ENCODE measurements around the gene CFAP58.
A peak's percentile ranks its signal among the peaks of the same experiment; 100 is the strongest.

Gene CFAP58

DNA sequence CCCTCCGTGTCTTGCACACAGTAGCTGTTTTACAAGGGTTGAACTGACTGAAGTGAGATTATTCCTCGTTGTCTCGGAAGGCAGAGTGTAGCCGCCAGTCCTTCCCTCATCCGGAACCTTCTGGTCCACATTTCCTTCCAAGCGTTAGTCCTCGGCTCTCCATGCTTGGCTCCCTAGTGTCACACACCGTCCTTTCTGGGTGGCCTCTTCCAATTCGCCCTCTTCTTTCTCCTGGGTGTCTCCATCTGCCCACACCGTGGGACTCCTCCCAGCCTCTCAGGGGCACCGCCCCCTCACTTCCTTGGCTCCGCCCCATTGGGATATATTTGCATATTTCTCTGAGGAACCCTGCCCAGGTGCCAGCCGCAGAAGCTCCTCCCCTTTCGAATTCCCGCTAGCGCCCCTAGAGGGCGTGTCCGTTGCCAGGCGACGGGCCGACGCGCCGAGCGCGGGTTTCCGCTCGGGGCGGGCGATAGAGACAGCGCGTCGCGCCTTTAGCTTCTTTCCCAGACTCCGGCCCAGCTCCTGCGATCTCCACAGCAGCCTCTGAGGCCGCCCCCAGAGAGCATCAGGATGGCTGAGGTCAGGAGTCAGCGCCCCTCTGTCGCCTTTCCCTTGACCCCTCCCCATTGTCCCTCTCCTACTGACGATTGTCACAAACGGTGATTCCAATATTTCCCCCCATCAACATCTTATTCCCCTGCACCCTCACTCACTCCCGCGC is at the start of gene CFAP58:
Gene CFAP58 (plus strand): TSS at position 509 of the 724 bp plus-strand sequence. CDS start 65 bp downstream, at position 574.
- peak; percentile 59 to 61 for DNase-seq

DNA sequence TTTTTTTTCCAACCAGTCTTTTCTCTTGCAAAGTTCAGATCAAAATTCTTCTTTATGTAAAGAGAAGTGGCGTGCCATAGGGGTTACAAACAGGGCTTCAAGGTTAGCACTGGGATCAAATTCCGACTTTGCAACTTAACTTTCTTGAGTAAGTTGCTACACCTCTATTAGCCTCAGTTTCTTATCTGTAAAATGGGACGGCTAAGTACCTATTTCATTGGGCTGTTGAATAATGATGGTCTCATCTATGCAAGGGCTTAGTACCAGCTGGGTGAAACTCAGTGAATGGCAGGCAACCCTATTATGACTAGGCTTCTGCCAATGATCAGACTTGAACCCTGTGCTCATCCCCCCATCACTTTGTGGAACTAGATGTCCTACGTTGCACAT is 49.3 kb upstream of the CFAP58 start:
- DNase-seq, result no peak

DNA sequence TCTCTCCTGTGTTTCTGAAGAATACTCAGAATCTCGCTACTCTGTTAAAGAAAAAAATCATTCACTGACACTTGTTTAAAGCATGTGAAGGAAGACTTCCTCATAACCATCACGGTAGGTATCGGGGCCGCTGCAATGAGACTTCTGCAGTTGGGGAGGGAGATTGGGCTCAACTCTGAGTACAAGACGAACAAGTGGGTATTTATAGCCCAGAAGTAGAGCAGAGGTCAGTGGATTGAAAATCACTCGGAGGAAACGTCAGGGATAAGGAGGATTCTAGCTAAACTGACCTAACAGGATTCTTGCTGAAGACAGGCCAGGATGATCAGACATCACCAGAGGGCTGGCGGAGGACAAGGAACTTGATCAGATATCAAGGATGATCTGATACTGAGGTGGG is 48.7 kb upstream of the CFAP58 start:
- DNase-seq, result no peak

DNA sequence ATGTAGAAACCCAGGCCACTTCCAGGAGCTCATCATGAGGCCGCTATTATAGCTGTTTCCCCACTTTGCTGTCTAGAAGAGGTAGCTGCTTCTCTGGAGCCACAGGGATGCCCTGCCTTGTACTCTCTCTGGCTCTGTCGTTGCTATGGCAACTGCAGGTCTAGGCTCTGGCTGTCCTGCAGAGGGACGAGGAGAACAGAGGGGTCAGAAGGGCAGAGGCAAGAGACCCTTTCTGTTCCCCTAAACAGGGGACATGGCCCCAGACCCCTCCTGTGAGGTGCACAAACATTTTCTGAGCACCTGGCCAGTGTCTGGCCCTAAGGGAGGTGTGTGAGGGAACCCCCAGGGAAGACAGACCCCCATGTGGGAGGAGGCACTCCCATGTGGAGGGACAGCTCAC is 46.7 kb upstream of the CFAP58 start:
- no peak for DNase-seq

- DNase-seq, result no peak
Observed at GRCh38 chr10:104307576-104308438, 45.8 kb upstream of the CFAP58 start.

DNA sequence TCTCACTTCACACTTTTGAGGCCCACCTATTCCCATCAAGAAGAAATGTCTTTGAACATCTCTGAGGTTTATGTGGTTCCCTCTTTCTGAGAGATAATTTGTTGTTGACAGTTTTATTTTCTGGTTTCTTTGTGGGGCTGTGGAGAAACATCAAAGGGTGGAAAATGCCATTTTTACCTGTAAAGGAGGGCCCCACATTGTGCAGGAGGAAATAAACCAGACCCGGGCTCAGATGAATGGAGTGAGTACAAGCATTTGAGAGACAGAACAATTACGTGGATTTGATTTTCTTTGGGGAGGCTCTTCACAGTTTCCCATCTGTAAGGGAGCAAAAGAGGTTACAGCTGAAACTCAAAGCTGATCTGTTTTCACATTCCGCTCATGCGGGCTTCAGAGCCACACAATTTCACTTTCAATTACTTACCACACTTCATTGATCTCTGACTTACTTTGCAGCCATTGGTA is 45.2 kb upstream of the CFAP58 start:
- DNase-seq, result no peak

DNA sequence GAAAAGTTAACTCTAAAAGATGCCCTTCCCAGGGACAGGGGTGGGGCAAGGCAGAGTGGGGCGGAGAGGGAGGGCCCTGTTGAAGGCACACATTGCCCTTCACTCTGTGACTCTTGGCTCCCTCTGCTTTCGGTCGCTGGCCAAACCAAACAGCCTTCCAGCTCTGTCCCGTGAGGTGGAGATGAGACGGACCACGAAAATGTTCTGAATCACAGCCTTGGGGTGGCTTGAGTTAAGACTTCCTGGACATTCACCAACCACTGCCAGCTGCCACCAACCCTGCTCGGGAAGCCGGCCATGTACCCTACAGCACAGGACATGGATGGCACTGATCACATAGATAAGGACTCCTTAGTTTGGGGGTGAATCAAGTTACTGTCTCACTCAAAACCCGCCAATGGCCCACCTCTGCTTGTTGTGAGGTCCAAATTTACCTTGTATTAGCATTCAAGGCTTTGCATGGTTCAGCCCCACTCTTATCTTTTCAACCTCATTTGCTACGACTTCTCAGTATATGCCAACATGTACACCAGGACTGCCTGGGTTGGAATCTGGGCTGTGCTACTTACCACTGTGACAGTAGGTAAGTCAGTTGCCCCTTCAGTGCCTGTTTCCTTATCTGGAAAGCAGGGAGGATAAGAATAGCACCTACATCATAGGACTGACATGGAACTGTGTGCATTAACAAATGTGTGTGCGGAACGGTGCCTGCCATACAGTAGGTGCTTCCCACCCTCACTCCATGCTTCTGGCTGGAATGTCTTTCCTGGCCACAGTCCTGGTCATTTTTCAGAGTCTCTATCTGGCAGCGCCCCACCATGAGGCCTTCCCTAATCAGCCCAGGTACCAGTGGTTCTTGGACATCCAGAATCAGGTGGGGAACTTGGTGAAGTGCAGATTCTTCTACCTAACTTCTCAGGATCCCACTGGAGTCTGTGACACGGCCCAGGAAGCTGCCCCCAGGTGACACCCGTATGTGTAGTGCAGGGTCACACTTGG is 43.4 kb upstream of the CFAP58 start:
- DNase-seq, result no peak

- no peak for DNase-seq
Observed at GRCh38 chr10:104311184-104311720, 42.4 kb upstream of the CFAP58 start.

DNA sequence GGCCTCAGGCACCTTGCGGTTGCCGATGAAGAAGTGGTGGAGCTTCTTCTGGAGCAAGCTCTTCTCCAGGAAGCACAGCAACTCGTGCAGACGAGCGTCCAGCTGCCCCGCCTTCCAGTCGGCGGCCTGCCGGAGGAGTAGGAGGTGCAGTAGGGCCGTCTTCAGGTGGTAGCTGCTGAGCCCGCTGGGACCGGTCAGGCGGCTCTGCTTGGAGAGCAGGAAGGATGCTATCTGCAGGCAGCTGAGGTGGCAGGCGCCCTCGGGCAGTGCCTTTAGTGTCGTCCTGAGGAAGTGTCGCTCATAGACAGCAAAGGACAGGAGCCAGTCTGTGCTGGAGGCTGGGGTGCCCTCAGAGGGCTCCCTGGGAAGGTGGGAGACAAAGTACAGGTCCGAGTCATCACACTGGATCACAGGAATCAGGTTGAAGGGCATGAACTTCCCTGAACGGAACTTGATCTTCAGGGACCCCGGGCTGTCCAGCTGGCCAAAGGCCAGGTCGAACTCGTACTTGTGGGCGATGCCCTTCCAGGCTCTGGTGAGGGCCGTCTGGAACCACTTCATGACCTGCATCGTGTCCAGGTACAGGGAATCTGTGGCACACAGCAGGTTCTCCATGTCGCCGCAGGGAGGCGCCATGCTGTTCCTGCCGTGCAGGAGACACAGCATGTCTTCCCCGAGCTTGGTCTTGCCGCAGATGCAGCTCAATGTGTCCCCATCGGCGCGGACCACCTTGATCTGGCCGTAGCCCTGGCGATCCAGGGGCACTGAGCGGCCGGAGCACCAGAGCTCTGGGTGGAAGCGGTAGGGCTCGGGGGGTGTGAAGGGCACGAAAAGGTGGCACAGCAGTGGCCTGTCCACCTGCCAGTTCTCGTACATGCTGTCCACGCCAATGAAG is 38.8 kb upstream of the CFAP58 start:
- no peak for DNase-seq

DNA sequence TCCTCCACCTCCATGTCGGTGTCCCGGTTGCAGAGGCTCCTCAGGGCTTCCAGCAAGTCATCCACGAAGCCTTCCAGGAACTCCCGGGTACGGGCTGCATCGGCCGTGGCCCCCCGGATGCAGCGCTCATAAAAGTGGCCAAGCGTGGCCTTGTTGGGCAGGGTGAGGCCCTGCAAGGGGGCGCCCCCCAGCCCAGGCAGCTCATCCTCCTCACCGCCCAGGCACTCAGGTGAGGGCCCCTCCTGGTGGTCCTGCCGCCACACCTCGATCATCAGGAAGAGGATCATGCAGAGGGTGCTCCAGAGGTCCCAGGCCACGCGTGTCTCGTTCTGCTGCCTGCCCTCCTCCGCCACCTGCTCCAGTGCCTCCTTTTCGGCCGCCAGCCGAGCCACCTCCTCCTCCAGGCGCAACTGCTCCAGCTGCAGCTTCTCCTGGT is 38.1 kb upstream of the CFAP58 start:
- no peak for DNase-seq

- DNase-seq, result no peak
Observed at GRCh38 chr10:104316321-104317099, 37.1 kb upstream of the CFAP58 start.

DNA sequence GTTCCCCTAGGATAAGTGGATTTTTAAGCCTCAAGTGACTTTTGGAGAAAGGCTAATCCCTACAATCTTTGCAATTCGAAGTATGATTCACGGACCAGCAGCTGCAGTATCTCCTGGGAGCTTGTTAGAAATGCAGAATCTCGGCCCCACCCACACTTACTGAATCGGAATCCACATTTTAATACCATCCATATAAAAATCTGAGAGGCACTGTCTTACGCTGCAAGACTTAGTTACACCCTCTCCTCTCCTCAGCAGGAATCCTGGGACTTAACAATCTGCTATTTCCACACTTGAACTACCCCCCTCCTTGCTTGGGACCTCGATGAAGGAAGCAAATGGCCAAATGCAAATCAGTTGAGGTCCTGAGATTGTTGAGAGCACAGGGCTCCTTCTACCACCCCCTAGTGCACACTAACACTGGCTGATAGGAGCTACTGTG is 36.3 kb upstream of the CFAP58 start:
- DNase-seq, result no peak

DNA sequence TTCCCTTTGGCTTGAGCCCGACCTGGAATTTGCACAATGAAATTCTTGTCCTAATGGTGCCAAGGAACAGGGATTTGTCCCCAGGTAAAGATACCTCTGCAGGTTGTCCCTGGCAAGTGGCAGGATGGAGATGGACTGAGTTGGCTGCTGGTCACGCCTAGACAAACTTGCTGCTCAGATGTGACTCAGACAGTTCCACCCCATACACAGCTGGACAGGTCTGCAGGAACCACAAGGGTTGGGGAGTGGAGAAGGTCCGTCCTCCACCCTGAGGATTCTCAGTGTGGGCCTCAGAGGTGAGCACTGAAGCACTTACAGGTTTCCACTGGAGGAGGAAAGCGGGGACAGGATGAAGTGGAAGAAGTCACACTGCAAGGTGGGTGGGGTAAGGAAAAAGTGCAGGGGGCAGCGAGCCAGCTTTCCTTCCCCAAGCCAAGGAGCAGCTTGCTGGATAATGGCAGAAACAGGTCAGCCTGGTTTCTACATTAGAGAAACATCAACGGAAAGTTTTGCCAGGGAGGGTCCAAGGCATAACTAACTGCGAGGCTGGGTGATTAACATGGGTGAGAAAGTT is 35.8 kb upstream of the CFAP58 start:
- DNase-seq, result no peak

GRCh38 chr10:104318326-104318725 is 35.3 kb upstream of the CFAP58 start:
- no peak for DNase-seq

DNA sequence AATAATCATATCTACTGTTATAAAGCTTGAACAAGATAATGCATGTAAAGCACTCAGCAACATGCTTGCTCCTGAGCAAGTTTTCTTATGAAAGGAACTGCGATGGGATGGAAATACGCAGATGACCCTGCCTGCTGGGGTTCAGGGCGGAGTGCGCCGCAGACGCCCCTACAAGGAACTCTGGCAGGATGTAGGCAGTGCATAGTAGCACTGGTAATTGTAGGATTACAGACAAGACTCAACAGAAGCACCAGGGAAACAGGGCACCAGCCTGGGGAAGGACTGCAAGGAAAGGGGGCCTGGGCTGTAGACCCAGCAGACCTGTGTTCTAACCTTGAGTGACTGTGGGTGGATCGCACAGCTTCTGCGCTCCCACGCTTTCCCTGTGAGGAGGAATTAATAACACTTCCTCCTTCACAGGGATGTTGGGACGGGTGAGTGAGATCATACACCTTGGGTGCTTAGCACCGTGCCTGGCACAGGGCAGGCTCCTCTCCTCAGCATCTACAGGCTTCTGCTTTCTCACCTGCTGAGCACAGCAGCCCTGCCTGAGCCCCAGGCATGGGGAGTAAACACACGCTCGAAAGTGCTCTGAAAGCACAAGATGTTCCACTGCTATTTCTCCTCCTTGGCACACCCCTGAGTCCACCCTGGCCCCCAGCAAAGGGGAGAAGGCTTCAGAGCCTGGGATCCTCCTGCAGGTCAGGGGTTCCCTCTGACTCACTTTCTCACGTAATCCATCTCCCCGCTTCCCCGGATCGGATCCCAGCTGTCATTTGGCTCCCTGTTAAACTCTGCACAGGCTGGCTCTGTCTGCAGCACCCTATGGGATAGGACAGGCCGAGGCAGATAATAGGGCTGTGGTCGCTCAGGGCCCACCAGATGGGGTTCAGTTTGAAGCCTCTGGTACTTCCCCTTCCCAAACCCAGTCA is 34.6 kb upstream of the CFAP58 start:
- no peak for DNase-seq

DNA sequence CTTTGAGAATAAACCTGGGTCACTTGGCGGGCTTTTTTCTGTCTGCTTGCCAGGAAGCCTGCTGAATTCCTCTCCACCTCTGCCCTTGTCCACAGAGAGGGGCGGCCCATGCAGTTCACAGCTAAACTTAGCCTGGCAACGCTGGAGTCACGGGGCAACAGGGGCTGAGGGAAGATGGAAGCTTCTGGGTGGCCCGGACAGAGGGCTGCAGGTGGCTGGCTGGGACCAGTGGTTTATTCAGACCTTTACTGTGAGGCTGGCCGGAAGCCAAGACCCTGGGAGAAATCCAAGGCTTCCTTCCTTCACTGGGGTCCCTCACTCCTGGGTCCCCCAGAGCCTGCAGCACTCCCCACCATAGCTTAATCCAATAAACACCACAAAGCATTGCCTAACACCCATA is 32.4 kb upstream of the CFAP58 start:
- DNase-seq, result no peak

- DNase-seq, result no peak
Observed at GRCh38 chr10:104321725-104322415, 31.8 kb upstream of the CFAP58 start.

GRCh38 chr10:104322416-104322782 is 31.2 kb upstream of the CFAP58 start:
- peak; percentile 54 to 60 for DNase-seq

Measured in AML-193 (cell line).